ENCODE data around the gene CA12. TPM values are rescaled to one million over a fixed set of nuclear protein-coding genes. Genes with fewer than 3 reads are reported as not detected.
A peak's percentile ranks its signal among the peaks of the same experiment; 100 is the strongest.

CA12 gene
- total and polyA plus RNA-seq, 9 of the 15 experiments (the other 6 are each of a cell fraction or from before 2014, with no cell fraction given): 0.01 to 0.78 (median 0.15) TPM; not detected in 1

GRCh38 chr15:63403254-63403945, 21.8 kb upstream of the CA12 start:
- Histone ChIP-seq H3K4me2 (ENCODE audit: insufficient read depth, low read length) (no peak overlapping the region), H3K27me3 (ENCODE audit: control insufficient read depth in 2 of 2, insufficient read depth in 2 of 2, low read length in 2 of 2) (no peaks in the 10 kb centered on the region), H3K9me3 (replicated peaks; ENCODE audit: control insufficient read depth, insufficient read depth, low read depth, low read length) (no peaks in the 10 kb centered on the region; the same call in 1 of the 2 replicates), H3K9ac (ENCODE audit: insufficient read depth in 1 of 2, low read depth in 2 of 2, low read length in 2 of 2) (no peak overlapping the region), H4K20me1 (replicated peaks; ENCODE audit: control insufficient read depth, insufficient read depth, low read length) (no peaks in the 10 kb centered on the region), H3K4me3 (no peak overlapping the region), H3K79me2 (ENCODE audit: control insufficient read depth, insufficient read depth, low read length) (no peaks in the 10 kb centered on the region), H2AFZ (ENCODE audit: low read depth, low read length) (peak overlapping the region; percentile 76), H3K9me1 (ENCODE audit: control insufficient read depth, insufficient read depth, low read length) (no peaks in the 10 kb centered on the region), H3K27ac (ENCODE audit: extremely low read depth, low read depth, low read length) (no peak overlapping the region), H3K4me1 (replicated peaks in 1 of 2; ENCODE audit: control insufficient read depth in 2 of 2, insufficient read depth in 2 of 2, low read length in 2 of 2) (peaks cover 0 to 10% of the 10 kb centered on the region in 2 experiments; a peak in 3 of 5 replicates), H3K36me3 (ENCODE audit: control insufficient read depth, insufficient read depth, low read length) (no peaks in the 10 kb centered on the region)
- ChIA-PET POLR2A (interaction anchor here (0.6 to 1.0 kb wide), 3 partner anchors 13 to 353 kb away, joined by 3 read pairs; no protein-coding TSS in a partner anchor), CTCF (ENCODE audit: low intra/inter-chr PET ratio) (interaction anchor here (0.9 to 3.7 kb wide), 2 partner anchors 114 to 238 kb away, joined by 3 to 35 read pairs; no protein-coding TSS in a partner anchor)
- TF ChIP-seq PRDM10 (IDR thresholded peaks at IDR 0.05; ENCODE audit: partially characterized antibody) (peak; percentile 36), ZFPM2 (CRISPR knock-in tag; IDR thresholded peaks at IDR 0.05) (no peak)
- WGBS (ENCODE audit: insufficient coverage, low coverage, missing lambda C conversion rate): 64% methylated on average over 11 of the region's 11 CpGs
- DNase-seq (ENCODE audit: extremely low read depth in 1 of 4, low spot score in 3 of 4) (no peak), ATAC-seq (peak; percentile 53), FAIRE-seq (no peak)
- intact Hi-C loops (cut with micrococcal nuclease) (loop anchor here (10.0 kb wide), 1 partner anchor 239 kb away; no protein-coding TSS in a partner anchor), in situ Hi-C loops (cut with MboI) (loop anchor here (5.0 to 25.0 kb wide), 2 partner anchors 111 to 566 kb away; no protein-coding TSS in a partner anchor)
- no TSS peak for BruUV-seq (replicated peaks)
